B cell (primary cell): Measurements from ENCODE around the gene NEK5.

Experiments used
- EZH2 ChIP-seq: IDR thresholded peaks from 2 replicates; pipeline ENCODE4 v1.6.1; 2012; ENCODE audit warnings: borderline replicate concordance, low read depth, mild to moderate bottlenecking, moderate library complexity, low read length; ENCODE audit not compliant: insufficient read depth, poor library complexity, severe bottlenecking
- TF ChIP-seq, protein P1 (sequence below): fragments of 200-600 bp; IDR thresholded peaks from one replicate; pipeline ENCODE4 v1.8.0; 2022; ENCODE audit warnings: antibody characterized with exemption, mild to moderate bottlenecking

DNA sequence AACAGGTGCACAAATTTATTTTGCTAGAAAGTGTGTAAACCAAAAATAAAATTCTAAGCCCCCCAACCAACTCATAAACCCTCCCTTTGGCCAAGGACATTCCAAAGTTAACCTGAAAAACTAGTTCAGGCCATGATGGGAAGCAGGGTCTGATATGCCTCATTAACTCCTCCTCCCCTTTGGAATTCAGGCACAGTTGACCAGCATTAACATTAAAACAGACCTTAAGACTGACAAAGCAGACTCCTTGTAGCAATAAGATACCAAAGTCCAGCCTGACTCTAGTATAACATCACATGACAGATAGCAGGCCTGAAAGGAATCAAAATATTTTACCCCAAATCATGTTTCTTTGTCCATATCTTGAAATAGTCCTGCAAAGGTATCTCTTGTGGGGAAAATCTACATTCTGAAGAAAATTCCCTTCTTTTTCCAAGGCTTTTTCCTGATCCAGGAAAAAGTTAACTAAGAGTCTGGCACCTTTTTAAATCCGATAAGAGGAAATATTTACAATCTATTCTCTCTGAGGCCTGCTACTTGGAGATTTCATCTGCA, 19.7 kb downstream of the NEK5 start:
- TF ChIP-seq, protein P1, sequence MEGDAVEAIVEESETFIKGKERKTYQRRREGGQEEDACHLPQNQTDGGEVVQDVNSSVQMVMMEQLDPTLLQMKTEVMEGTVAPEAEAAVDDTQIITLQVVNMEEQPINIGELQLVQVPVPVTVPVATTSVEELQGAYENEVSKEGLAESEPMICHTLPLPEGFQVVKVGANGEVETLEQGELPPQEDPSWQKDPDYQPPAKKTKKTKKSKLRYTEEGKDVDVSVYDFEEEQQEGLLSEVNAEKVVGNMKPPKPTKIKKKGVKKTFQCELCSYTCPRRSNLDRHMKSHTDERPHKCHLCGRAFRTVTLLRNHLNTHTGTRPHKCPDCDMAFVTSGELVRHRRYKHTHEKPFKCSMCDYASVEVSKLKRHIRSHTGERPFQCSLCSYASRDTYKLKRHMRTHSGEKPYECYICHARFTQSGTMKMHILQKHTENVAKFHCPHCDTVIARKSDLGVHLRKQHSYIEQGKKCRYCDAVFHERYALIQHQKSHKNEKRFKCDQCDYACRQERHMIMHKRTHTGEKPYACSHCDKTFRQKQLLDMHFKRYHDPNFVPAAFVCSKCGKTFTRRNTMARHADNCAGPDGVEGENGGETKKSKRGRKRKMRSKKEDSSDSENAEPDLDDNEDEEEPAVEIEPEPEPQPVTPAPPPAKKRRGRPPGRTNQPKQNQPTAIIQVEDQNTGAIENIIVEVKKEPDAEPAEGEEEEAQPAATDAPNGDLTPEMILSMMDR: no peak
- TF ChIP-seq EZH2: no peak
